Measurements from ENCODE around the gene SMIM45.
A peak's percentile ranks its signal among the peaks of the same experiment; 100 is the strongest.

The SMIM45 gene

DNA sequence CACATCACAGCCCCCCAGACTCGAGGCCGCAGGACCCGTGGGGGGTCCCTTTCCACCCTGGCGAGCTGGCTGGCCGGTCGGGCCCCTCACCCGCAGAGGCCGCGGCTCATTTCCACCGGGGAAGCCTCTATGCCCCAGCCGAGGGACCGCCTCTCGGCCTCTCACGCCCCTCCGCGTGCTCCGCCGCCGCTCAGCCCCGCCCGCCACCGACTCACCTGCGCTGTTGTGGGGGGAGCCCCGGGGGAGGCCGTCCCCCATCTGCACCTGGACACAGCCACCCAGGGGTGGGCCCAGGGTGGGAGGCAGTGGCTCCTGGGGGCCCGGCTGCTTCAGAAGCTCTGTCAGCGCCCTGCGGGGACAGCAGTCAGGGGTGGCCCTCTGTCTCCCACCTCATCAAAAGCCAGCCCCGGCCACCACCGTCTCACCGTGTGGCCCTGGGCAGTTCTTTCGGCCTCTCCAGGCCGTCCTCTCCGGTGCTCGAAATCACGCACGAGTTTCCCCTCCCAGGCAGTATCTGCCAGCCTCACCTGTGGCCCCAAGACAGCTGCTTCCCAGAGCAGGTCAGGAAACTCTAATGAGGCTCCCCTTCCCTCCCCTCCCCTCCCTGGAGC lies 40.8 kb upstream of the SMIM45 start:
- H3K27me3 ChIP-seq (ENCODE audit: insufficient read depth, low read depth, severe bottlenecking), result peaks cover 28% of the 10 kb centered on the region
- no peak for DNase-seq
- H3K4me3 ChIP-seq (ENCODE audit: low read depth, low read length), result no peak overlapping the region
- peaks cover 8% of the 10 kb centered on the region for H3K36me3 ChIP-seq
- H3K27ac ChIP-seq, result no peak overlapping the region
- no peaks in the 10 kb centered on the region for H3K9me3 ChIP-seq (ENCODE audit: severe bottlenecking)
- TF ChIP-seq, protein P1, sequence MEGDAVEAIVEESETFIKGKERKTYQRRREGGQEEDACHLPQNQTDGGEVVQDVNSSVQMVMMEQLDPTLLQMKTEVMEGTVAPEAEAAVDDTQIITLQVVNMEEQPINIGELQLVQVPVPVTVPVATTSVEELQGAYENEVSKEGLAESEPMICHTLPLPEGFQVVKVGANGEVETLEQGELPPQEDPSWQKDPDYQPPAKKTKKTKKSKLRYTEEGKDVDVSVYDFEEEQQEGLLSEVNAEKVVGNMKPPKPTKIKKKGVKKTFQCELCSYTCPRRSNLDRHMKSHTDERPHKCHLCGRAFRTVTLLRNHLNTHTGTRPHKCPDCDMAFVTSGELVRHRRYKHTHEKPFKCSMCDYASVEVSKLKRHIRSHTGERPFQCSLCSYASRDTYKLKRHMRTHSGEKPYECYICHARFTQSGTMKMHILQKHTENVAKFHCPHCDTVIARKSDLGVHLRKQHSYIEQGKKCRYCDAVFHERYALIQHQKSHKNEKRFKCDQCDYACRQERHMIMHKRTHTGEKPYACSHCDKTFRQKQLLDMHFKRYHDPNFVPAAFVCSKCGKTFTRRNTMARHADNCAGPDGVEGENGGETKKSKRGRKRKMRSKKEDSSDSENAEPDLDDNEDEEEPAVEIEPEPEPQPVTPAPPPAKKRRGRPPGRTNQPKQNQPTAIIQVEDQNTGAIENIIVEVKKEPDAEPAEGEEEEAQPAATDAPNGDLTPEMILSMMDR (IDR thresholded peaks at IDR 0.05; ENCODE audit: low read depth, low read length), result no peak

GRCh38 chr22:41912338-41913039 lies 39.5 kb upstream of the SMIM45 start:
- TF ChIP-seq, protein P1 (IDR thresholded peaks at IDR 0.05; ENCODE audit: low read depth, low read length), result no peak
- no peak overlapping the region for H3K4me3 ChIP-seq (ENCODE audit: low read depth, low read length)
- peaks cover 4% of the 10 kb centered on the region for H3K36me3 ChIP-seq
- DNase-seq, result no peak
- H3K27me3 ChIP-seq (ENCODE audit: insufficient read depth, low read depth, severe bottlenecking), result peaks cover 39% of the 10 kb centered on the region
- no peak overlapping the region for H3K27ac ChIP-seq
- no peaks in the 10 kb centered on the region for H3K9me3 ChIP-seq (ENCODE audit: severe bottlenecking)

DNA sequence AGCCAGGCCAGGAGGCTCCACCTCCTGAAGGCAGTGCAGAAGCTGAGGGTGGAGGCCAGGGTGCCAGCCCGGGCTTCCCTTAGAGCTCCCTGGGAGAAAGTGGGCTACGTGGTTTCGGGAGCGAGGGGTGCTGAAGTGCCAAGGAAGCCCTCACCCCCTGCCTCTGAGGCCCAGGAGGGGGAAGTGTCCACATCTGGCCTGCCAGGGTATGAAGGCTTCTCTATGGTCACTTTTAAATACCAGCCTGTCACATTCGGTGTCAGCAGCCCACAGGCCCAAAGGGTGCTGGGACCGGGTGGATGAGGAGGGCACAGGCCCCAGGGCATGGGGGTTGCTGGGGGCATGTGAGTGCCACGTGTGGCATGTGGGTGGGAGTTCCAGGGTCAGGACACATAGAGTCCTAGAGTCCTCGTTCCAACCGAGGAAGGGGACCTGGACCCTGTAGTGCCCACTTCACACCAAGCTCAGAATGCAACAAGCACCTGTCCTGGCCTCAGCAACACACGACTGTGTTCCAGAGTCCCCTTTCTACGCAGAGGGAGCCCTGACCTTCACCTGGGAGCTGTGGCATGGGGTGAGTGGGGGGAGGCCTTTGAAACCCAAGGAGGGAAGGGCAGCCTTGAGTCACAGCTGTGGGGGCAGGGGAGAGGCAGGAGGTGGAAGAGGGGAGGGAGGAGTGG lies 38.8 kb upstream of the SMIM45 start:
- no peaks in the 10 kb centered on the region for H3K9me3 ChIP-seq (ENCODE audit: severe bottlenecking)
- no peak overlapping the region for H3K4me3 ChIP-seq (ENCODE audit: low read depth, low read length)
- TF ChIP-seq, protein P1 (IDR thresholded peaks at IDR 0.05; ENCODE audit: low read depth, low read length), result no peak
- peaks cover 44% of the 10 kb centered on the region for H3K27me3 ChIP-seq (ENCODE audit: insufficient read depth, low read depth, severe bottlenecking)
- no peak for DNase-seq
- H3K36me3 ChIP-seq, result no peaks in the 10 kb centered on the region
- no peak overlapping the region for H3K27ac ChIP-seq

- DNase-seq, result no peak
- no peak overlapping the region for H3K4me3 ChIP-seq (ENCODE audit: low read depth, low read length)
- H3K9me3 ChIP-seq (ENCODE audit: severe bottlenecking), result no peaks in the 10 kb centered on the region
- TF ChIP-seq, protein P1 (IDR thresholded peaks at IDR 0.05; ENCODE audit: low read depth, low read length), result no peak
- no peaks in the 10 kb centered on the region for H3K36me3 ChIP-seq
- H3K27me3 ChIP-seq (ENCODE audit: insufficient read depth, low read depth, severe bottlenecking), result peaks cover 44% of the 10 kb centered on the region
- no peak overlapping the region for H3K27ac ChIP-seq
These were observed 38.0 kb upstream of the SMIM45 start for GRCh38 chr22:41913842-41914534.

- H3K27ac ChIP-seq, result no peak overlapping the region
- no peak for DNase-seq
- TF ChIP-seq, protein P1 (IDR thresholded peaks at IDR 0.05; ENCODE audit: low read depth, low read length), result no peak
- no peaks in the 10 kb centered on the region for H3K9me3 ChIP-seq (ENCODE audit: severe bottlenecking)
- peak overlapping the region; percentile 26 for H3K4me3 ChIP-seq (ENCODE audit: low read depth, low read length)
- peaks cover 44% of the 10 kb centered on the region for H3K27me3 ChIP-seq (ENCODE audit: insufficient read depth, low read depth, severe bottlenecking)
- H3K36me3 ChIP-seq, result no peaks in the 10 kb centered on the region
These were observed 37.3 kb upstream of the SMIM45 start for GRCh38 chr22:41914611-41915034.
